Activated CD4-positive, CD25-positive, alpha-beta regulatory T cell treated with anti-CD3 and anti-CD28 coated beads, Interleukin-2, amount 50 U/mL, for 24 hours (primary cell): ENCODE results near the gene PLSCR4.
A peak's percentile ranks its signal among the peaks of the same experiment; 100 is the strongest.

Experiments used
- ATAC-seq, 2 donors: fragments of 150-1000 bp; cut with Tn5 transposase; one replicate each; pipeline ENCODE4 v1.10.0; 2021; ENCODE audit warnings: mild to moderate bottlenecking in 1 of 2, moderate library complexity in 1 of 2

Gene PLSCR4

DNA sequence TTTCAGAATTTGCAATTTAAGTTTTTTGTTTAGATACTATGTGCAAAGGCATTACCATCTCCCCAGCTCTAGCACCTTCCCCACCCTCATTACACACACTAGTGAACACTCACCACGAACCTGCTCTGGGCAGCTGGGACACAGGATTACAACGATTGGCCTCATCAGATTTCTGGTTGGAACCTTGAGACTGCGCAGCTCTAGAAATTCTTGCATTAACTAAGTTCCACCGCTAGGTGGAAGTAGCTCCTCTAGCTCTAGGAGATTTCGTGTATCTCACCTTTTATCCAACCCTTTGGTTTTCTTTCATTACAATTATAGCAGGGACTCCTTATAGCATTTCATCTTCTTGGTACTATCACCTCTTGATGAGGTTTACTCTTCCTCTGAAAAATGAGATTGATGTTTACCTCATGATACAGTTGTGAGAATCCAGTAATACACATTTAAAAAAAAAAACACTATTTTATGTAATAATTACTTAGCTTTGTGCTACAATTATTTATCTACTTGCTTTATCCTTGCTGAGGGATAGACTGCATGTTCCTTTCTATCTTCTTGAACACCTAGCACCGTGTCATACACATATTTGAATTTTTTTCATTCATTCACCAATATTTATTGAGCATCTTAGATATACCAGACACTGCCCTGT is 61.3 kb downstream of the PLSCR4 start:
- ATAC-seq: peak; percentile 48 to 71

GRCh38 chr3:146187334-146187950 is 63.5 kb downstream of the PLSCR4 start:
- no peak for ATAC-seq

DNA sequence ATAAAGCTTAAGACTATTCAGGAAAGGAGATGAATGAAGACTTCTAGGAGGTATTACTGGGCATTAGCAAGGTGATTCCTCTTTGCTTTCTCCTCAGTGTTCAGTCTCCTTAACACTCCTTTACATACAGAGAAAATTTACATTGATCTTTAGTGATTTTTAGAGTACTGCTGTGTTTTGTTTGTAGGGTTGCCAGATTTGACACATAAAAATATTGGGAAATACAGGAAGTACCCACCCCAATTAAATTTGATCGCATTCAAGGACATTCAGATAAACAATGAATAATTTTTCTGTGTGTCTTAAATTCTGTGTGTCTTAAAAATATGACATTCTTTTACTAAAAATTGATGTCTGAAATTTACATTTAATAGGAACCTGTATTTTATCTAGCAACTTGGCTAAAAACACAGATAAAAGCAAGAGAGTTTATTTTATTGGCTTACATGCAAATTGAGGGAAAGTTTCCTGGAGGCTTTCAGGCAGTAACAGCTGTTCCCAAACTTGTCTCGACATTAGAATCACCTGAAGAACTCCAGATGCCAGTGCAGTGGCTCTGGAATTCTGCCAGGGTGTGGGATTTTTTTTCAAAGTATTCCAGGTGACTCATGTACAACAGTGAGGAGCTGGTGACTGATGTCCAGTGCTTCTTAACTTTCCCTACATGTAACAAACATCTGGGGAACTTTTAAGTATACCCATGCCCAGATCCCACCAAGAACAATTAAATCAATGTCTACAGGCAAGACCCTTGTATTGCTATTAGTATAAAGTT is 66.5 kb downstream of the PLSCR4 start:
- no peak for ATAC-seq

DNA sequence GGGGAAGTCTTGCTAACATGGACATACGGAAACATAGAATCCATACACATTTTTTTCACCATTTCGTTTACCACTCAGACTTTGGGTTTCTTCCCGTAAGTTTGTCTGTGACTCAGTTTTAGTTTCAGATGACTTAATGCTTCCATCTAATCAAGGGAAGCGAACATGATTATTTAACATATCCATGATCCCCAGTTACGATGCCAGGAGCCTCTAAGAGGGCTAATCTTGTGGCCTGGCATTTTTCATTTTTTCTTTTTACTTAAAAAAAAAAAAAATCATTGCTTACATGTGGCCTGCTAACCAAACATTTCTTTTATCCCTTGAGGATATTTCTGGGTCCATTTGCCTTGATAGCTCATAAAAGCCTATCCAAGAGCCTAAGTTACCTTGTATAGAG is 69.7 kb downstream of the PLSCR4 start:
- ATAC-seq: no peak

DNA sequence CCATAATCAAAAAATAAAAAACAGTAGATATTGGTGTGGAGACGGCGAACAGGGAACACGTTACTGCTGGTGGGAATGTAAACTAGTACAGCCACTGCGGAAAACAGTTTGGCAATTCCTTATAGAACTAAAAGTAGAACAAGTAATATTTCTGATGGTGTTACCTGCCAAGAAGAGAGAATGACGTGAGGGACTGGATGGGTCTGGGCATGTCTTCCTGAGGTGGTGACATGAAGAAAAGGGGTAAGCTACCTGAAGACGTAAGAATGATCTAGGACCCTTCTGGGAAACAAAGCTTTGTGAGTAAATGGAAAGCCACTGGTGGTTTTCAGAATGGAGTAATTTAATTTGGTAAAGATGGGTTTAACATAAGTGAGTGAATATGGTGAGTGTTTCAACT is 70.5 kb downstream of the PLSCR4 start:
- no peak for ATAC-seq

DNA sequence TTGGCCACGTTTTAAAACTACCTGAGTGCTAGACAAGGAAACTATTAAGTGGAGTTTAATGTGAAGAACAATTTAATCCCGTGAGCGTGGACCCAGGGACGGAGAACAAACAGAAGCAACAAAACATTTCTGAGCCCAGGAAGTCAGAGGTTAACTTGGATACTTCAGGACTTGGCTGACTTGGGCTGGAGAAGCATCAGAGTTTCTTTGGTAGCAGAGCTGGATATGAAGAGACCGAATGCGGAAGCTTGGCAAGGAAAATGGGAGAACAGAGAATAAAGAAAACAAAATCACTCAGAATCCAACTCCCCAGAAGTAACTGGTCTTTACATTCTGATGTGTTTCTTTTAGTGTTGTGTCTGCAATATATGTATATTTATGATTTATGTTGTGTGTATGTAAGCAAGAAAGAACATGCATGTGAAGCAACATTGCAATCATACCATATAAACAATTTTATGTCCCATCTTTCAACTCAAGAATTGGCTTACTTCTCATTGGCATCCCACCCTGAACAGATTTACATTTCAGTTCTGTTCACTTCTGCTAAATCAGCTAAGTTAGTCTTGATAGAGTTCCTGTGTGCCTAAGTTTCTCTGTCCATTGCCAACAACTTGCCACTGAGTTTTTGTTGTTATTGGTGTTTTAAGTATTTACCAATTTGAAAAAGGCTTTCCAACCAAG is 72.8 kb downstream of the PLSCR4 start:
- ATAC-seq: no peak

GRCh38 chr3:146177519-146177918 is 73.4 kb downstream of the PLSCR4 start:
- ATAC-seq: no peak

DNA sequence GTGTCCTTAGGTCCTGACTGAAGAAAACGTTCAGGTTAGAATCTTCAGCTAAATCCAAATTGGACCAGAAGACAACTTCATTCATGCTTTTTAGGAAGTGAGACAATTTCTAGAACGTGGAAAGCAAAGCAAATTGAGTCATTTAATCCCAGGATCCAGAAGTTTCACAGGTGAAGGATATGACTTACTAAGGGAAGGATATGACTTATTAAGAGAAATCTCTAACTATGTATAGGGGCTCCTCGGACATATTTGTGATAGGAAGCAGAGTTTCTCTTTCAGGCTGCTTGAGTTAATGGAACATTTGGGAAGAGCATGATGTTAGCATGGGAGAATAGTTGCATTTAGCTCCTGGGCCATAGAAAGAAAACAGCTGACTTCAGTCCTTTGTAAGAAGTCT is 73.8 kb downstream of the PLSCR4 start:
- no peak for ATAC-seq

- ATAC-seq: no peak
Observed at GRCh38 chr3:146172586-146172985, 78.3 kb downstream of the PLSCR4 start.

- ATAC-seq: no peak
Observed at GRCh38 chr3:146170591-146170990, 80.3 kb downstream of the PLSCR4 start.

DNA sequence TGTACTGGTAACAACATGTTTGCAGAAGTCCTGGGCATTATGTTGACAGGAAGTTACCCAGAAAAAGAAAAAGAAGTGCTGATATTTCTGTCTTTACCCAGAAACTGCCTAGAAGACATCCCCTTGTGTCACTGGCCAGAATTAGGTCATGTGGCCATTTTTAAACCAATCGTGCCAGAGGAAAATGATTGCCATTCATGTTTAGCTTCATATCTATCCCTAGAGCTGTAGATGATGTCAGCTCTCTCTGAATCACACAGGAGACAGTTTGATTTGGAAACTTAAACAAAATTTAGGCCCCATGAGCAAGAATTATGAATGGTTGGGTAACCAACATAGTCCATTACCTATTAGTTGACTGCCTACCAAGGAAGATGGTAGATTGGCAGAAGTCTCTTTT is 81.0 kb downstream of the PLSCR4 start:
- no peak for ATAC-seq

GRCh38 chr3:146166826-146167225 is 84.1 kb downstream of the PLSCR4 start:
- no peak for ATAC-seq

DNA sequence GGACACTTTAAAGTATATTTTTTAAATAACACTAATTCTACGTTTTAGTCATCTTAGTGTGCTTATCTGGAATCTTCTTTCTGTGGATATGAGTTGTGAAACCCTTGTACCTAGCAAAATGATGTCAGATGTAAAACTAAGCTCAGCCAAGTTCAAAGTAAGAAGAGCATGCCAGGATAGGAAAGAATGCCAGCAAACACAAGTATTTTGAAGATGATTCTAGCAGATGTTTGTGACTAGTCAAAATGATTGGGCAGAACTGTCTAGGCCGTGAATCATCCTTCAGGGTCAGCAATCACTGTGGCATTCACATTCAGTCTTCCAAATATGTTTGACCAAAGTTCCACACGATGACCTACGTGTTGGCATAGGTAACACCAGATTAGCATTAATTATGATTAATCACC is 84.5 kb downstream of the PLSCR4 start:
- no peak for ATAC-seq

DNA sequence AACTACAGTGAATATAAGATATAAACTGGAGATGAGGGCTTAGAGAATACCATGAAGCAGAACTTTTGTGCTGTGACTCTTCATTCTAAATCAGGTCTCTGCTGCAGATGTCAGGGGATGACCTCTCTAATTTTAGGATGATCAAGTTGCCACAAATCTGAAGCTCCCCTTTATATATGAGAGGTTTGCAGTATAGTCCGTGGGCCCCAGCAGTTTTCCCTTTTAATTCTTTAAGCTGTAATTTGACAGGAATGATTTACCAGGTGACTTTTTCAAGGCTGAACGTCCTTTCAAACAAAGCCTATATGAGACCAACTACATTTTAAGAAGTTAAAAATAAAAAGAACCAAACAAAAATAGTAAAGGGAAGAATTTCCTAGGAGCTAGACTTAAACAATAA is 85.0 kb downstream of the PLSCR4 start:
- no peak for ATAC-seq

GRCh38 chr3:146164971-146165769 is 85.7 kb downstream of the PLSCR4 start:
- no peak for ATAC-seq

GRCh38 chr3:146164506-146164905 is 86.4 kb downstream of the PLSCR4 start:
- no peak for ATAC-seq

GRCh38 chr3:146164071-146164470 is 86.8 kb downstream of the PLSCR4 start:
- ATAC-seq: no peak

GRCh38 chr3:146163584-146163983 is 87.3 kb downstream of the PLSCR4 start:
- ATAC-seq: no peak

- ATAC-seq: no peak
Observed at GRCh38 chr3:146162561-146162960, 88.3 kb downstream of the PLSCR4 start.

DNA sequence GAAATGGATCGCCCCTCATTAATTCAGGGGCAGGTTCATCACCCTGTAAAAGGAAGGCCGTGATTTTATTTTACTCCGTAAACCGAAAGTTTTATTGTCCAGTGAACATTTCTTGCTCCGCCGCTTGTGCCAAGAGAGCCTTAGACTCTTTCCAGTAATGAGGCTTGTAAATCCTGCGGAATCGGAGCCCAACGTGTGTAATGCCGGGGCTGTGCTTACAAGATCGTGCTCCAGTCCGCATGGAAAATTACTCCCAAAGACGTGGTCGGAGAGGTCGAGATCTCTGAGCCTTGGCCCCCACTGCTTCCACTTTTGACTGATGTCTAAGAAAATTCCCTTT is 89.3 kb downstream of the PLSCR4 start:
- no peak for ATAC-seq

GRCh38 chr3:146160964-146161662 is 89.8 kb downstream of the PLSCR4 start, which contains the start of gene PLOD2:
TSS of gene PLOD2 (minus strand) at chr3:146161184. CDS start at chr3:146160989, 195 bp downstream.
- peak; percentile 25 to 38 for ATAC-seq
